Smooth muscle cell (in vitro differentiated cells): ENCODE data around the gene KLHL40. TPM values are rescaled to one million over a fixed set of nuclear protein-coding genes. Genes with fewer than 3 reads are reported as not detected.

Experiments
- DNase-seq: peaks from one replicate; lab custom pipeline; 2025; ENCODE audit not compliant: unreplicated experiment; lab: John Stamatoyannopoulos, UW
- H2AFZ ChIP-seq: fragments of 200-600 bp; sonication (generic); 2 replicates; pipeline ENCODE4 v1.6.0; 2016; ENCODE audit warnings: antibody characterized with exemption, low read depth, mild to moderate bottlenecking
- H3F3A ChIP-seq: fragments of 200-600 bp; sonication (generic); 2 replicates; pipeline ENCODE4 v1.6.0; 2017; ENCODE audit warnings: antibody characterized with exemption, low read depth
- H3K27ac ChIP-seq: fragments of 200-600 bp; sonication (generic); 2 replicates; pipeline ENCODE4 v1.5.1; 2016; ENCODE audit warnings: low read depth, mild to moderate bottlenecking
- H3K27me3 ChIP-seq: fragments of 200-600 bp; sonication (generic); 2 replicates; pipeline ENCODE4 v1.6.1; 2016; ENCODE audit warnings: low read depth, mild to moderate bottlenecking
- H3K36me3 ChIP-seq: fragments of 200-600 bp; sonication (generic); 2 replicates; pipeline ENCODE4 v1.5.1; 2016; ENCODE audit warnings: low read depth
- H3K4me1 ChIP-seq: fragments of 200-600 bp; sonication (generic); 2 replicates; pipeline ENCODE4 v1.5.1; 2016; ENCODE audit warnings: low read depth
- H3K4me2 ChIP-seq: fragments of 200-600 bp; sonication (generic); 2 replicates; pipeline ENCODE4 v1.6.0; 2016; ENCODE audit warnings: mild to moderate bottlenecking
- H3K4me3 ChIP-seq: fragments of 200-600 bp; sonication (generic); 2 replicates; pipeline ENCODE4 v1.5.1; 2016; ENCODE audit warnings: mild to moderate bottlenecking
- H3K79me2 ChIP-seq: fragments of 200-600 bp; sonication (generic); 2 replicates; pipeline ENCODE4 v1.6.0; 2016; ENCODE audit warnings: low read depth, mild to moderate bottlenecking
- H3K9ac ChIP-seq: fragments of 200-600 bp; sonication (generic); 2 replicates; pipeline ENCODE4 v1.6.0; 2016; ENCODE audit warnings: low read depth
- H3K9me3 ChIP-seq: fragments of 200-600 bp; sonication (generic); replicated peaks from 2 replicates; pipeline ENCODE4 v1.5.1; 2016; ENCODE audit warnings: low read depth
- H4K20me1 ChIP-seq: fragments of 200-600 bp; sonication (generic); 2 replicates; pipeline ENCODE4 v1.6.0; 2016; ENCODE audit warnings: low read depth
- WGBS: methylation state at CpG from one replicate; pipeline ENCODE4 v1.1.7; 2016; ENCODE audit warnings: low lambda C conversion rate; 5-methylcytosine and 5-hydroxymethylcytosine counted together
- polyA plus RNA-seq: library from polyadenylated mRNA; unstranded; fragments of >200 nt; fragmentation: Nextera tagmentation; extraction: Ambion mirVana; gene quantifications from 2 replicates; pipeline ENCODE4 v1.2.1, GENCODE V29; 2016
- total RNA-seq: library from RNA; depleted of rRNA; stranded (reverse); fragments of >200 nt; gene quantifications from 2 replicates; pipeline ENCODE4 v1.2.3, GENCODE V29; 2014
- TF ChIP-seq, protein P1 (sequence below): fragments of 200-600 bp; sonication (generic); IDR thresholded peaks from 2 replicates; pipeline ENCODE4 v1.5.1; 2017; ENCODE audit warnings: borderline replicate concordance, mild to moderate bottlenecking, antibody characterized with exemption; ENCODE audit not compliant: insufficient read depth, poor library complexity, severe bottlenecking

The KLHL40 gene
- total and polyA plus RNA-seq, 2 experiments from 2014 or later, result not detected

DNA sequence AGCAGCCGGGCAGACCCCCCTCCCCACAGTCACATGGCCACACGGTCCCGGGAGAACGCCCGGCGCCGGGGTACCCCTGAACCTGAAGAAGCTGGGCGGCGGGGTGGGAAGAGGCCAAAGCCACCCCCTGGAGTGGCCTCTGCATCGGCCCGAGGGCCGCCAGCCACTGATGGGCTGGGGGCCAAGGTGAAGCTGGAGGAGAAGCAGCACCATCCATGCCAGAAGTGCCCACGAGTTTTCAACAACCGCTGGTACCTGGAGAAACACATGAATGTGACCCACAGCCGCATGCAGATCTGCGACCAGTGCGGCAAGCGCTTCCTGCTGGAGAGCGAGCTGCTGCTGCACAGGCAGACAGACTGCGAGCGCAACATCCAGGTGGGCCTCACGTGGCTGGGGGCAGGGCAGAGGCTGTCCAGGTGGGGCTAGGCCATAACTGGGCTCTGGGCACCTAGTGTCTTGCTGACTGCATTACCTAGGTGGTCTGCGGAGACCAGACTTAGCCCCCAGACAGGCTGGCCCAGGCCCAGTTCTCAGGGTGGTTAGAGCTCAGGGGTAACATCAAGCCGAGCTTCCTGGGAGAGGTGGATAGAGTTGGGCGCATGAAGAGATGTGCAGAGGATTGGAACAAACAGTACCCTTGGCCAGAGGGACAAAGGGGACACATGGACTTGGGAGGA lies 25.7 kb upstream of the KLHL40 start:
- H3K36me3 ChIP-seq, result no peaks in the 10 kb centered on the region
- no peak for DNase-seq
- H3F3A ChIP-seq, result no peaks in the 10 kb centered on the region
- no peaks in the 10 kb centered on the region for H3K27me3 ChIP-seq
- TF ChIP-seq, protein P1, sequence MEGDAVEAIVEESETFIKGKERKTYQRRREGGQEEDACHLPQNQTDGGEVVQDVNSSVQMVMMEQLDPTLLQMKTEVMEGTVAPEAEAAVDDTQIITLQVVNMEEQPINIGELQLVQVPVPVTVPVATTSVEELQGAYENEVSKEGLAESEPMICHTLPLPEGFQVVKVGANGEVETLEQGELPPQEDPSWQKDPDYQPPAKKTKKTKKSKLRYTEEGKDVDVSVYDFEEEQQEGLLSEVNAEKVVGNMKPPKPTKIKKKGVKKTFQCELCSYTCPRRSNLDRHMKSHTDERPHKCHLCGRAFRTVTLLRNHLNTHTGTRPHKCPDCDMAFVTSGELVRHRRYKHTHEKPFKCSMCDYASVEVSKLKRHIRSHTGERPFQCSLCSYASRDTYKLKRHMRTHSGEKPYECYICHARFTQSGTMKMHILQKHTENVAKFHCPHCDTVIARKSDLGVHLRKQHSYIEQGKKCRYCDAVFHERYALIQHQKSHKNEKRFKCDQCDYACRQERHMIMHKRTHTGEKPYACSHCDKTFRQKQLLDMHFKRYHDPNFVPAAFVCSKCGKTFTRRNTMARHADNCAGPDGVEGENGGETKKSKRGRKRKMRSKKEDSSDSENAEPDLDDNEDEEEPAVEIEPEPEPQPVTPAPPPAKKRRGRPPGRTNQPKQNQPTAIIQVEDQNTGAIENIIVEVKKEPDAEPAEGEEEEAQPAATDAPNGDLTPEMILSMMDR, result no peak
- H2AFZ ChIP-seq, result no peak overlapping the region
- no peaks in the 10 kb centered on the region for H3K79me2 ChIP-seq
- no peak overlapping the region for H3K9ac ChIP-seq
- peaks cover 35% of the 10 kb centered on the region for H4K20me1 ChIP-seq
- no peak overlapping the region for H3K4me3 ChIP-seq
- WGBS, result 94% methylated on average over 18 of the region's 25 CpGs
- no peak overlapping the region for H3K27ac ChIP-seq
- H3K4me2 ChIP-seq, result no peak overlapping the region
- H3K9me3 ChIP-seq, result no peaks in the 10 kb centered on the region
- no peaks in the 10 kb centered on the region for H3K4me1 ChIP-seq

GRCh38 chr3:42660131-42660715 lies 25.1 kb upstream of the KLHL40 start:
- Histone ChIP-seq H2AFZ (no peak overlapping the region), H3K4me1 (no peaks in the 10 kb centered on the region), H3K9me3 (no peaks in the 10 kb centered on the region), H3K36me3 (no peaks in the 10 kb centered on the region), H4K20me1 (peaks cover 35% of the 10 kb centered on the region), H3K4me2 (no peak overlapping the region), H3K27ac (no peak overlapping the region), H3K4me3 (no peak overlapping the region), H3K79me2 (no peaks in the 10 kb centered on the region), H3K9ac (no peak overlapping the region), H3F3A (no peaks in the 10 kb centered on the region), H3K27me3 (no peaks in the 10 kb centered on the region)
- 68% methylated on average over 6 of the region's 6 CpGs for WGBS
- DNase-seq, result no peak
- TF ChIP-seq, protein P1, result no peak

GRCh38 chr3:42660898-42661297 lies 24.4 kb upstream of the KLHL40 start:
- Histone ChIP-seq H3K9me3 (no peaks in the 10 kb centered on the region), H3K27me3 (no peaks in the 10 kb centered on the region), H3K27ac (no peak overlapping the region), H3K4me1 (no peaks in the 10 kb centered on the region), H3K9ac (no peak overlapping the region), H3F3A (no peaks in the 10 kb centered on the region), H2AFZ (no peak overlapping the region), H3K4me2 (no peak overlapping the region), H3K36me3 (no peaks in the 10 kb centered on the region), H4K20me1 (peaks cover 31% of the 10 kb centered on the region), H3K79me2 (no peaks in the 10 kb centered on the region), H3K4me3 (no peak overlapping the region)
- 74% methylated on average over 4 of the region's 4 CpGs for WGBS
- DNase-seq, result no peak
- TF ChIP-seq, protein P1, result no peak

- Histone ChIP-seq H3K4me2 (no peak overlapping the region), H2AFZ (no peak overlapping the region), H3K4me3 (no peak overlapping the region), H3K9ac (no peak overlapping the region), H4K20me1 (peaks cover 24% of the 10 kb centered on the region), H3K27me3 (no peaks in the 10 kb centered on the region), H3K9me3 (no peaks in the 10 kb centered on the region), H3K79me2 (no peaks in the 10 kb centered on the region), H3K27ac (no peak overlapping the region), H3K4me1 (no peaks in the 10 kb centered on the region), H3K36me3 (no peaks in the 10 kb centered on the region), H3F3A (no peaks in the 10 kb centered on the region)
- TF ChIP-seq, protein P1, result no peak
- no peak for DNase-seq
- 95% methylated on average over 5 of the region's 5 CpGs for WGBS
Measured at GRCh38 chr3:42661593-42662022, 23.7 kb upstream of the KLHL40 start.
